K562 (cell line): ENCODE measurements around the gene ZNF488.

ENCODE experiments used
- ATF7 ChIP-seq: fragments of 450-650 bp; IDR thresholded peaks from 2 replicates; pipeline ENCODE4 v1.7.1; 2014; ENCODE audit warnings: mild to moderate bottlenecking, moderate library complexity
- CBX8 ChIP-seq: fragments of 200-600 bp; sonication (generic); IDR thresholded peaks from 2 replicates; pipeline ENCODE4 v1.6.1; 2012; ENCODE audit warnings: borderline replicate concordance, mixed run types, low read depth, mild to moderate bottlenecking, moderate library complexity, mixed read lengths, low read length, control low read depth, inconsistent platforms; ENCODE audit not compliant: poor library complexity, severe bottlenecking; ENCODE audit errors: extremely low read depth
- CEBPB ChIP-seq: fragments of 450-650 bp; IDR thresholded peaks from 2 replicates; pipeline ENCODE4 v1.6.1; 2016; ENCODE audit warnings: missing genetic modification characterization, missing compliant biosample characterization
- FOXM1 ChIP-seq, 2 experiments: fragments of 450-650 bp in 1 of 2; sonication (generic) in 1 of 2; formaldehyde crosslinking in 1 of 2; IDR thresholded peaks; 2 replicates each; pipeline versions ENCODE4 v1.6.1 to v1.9.0; 2017 to 2022; ENCODE audit warnings: low read depth in 2 of 2, mild to moderate bottlenecking in 2 of 2, missing genetic modification reagents in 1 of 2, moderate library complexity in 1 of 2
- JUND ChIP-seq, 2 experiments: IDR thresholded peaks; 2 replicates in 1 of 2; 3 replicates in 1 of 2; pipeline ENCODE4 v1.6.1; 2011; ENCODE audit warnings: borderline replicate concordance in 2 of 2, low read depth in 2 of 2, low read length in 2 of 2, improper control_type of control experiment in 1 of 2, missing biosample characterization in 1 of 2, missing genetic modification characterization in 1 of 2, missing genetic modification reagents in 1 of 2
- RFX5 ChIP-seq: IDR thresholded peaks from 2 replicates; pipeline ENCODE4 v1.6.1; 2011; ENCODE audit warnings: low read depth, mild to moderate bottlenecking, improper control_type of control experiment, low read length
- SAP30 ChIP-seq: fragments of 200-600 bp; sonication (generic); IDR thresholded peaks from 2 replicates; pipeline ENCODE4 v1.6.1; 2012; ENCODE audit warnings: borderline replicate concordance, low read depth, mild to moderate bottlenecking, moderate library complexity, low read length, control low read depth, inconsistent platforms; ENCODE audit not compliant: insufficient read depth, poor library complexity, severe bottlenecking
- TEAD1 ChIP-seq, 2 experiments: fragments of 450-650 bp in 1 of 2; sonication (generic) in 1 of 2; formaldehyde crosslinking; IDR thresholded peaks; 2 replicates each; pipeline versions ENCODE4 v1.4.0 to v1.8.0; 2020 to 2022; ENCODE audit warnings: mild to moderate bottlenecking in 2 of 2, missing genetic modification reagents in 1 of 2
- ZC3H11A ChIP-seq: IDR thresholded peaks from 2 replicates; pipeline ENCODE4 v1.6.1; 2012; ENCODE audit warnings: low read depth, low read length, improper control_type of control experiment
- ZNF134 ChIP-seq: fragments of 250-450 bp; sonication (Bioruptor Pico); conservative IDR thresholded peaks from 2 replicates; pipeline ENCODE4 v1.4.0; 2020

GRCh38 chr10:47331491-47331890, 52.6 kb downstream of the ZNF488 start:
- TF ChIP-seq RFX5 (no peak), SAP30 (no peak), FOXM1 (IDR thresholded peaks at IDR 0.05; ENCODE audit: low read depth) (no peak), FOXM1 (CRISPR knock-in tag; IDR thresholded peaks at IDR 0.05; ENCODE audit: low read depth) (no peak), CBX8 (no peak), JUND (IDR thresholded peaks at IDR 0.05; ENCODE audit: borderline replicate concordance, low read depth, low read length) (no peak), JUND (tag; IDR thresholded peaks at IDR 0.05; ENCODE audit: borderline replicate concordance, low read depth, low read length) (no peak), ATF7 (no peak), ZNF134 (no peak), TEAD1 (CRISPR knock-in tag; IDR thresholded peaks at IDR 0.05) (no peak), CEBPB (tag) (no peak), ZC3H11A (no peak)
